HG03558 (cell line): ENCODE measurements around the gene TSFM.
"Not testable (repeated sequence)": the region's sequence is repeated elsewhere in the genome, so short reads cannot be mapped to it uniquely, and the experiment has no call there.

ENCODE experiments used
- ATAC-seq: cut with Tn5 transposase; IDR thresholded peaks from one replicate; pipeline ENCODE4 v1.9.1; 2021; ENCODE audit warnings: moderate number of reproducible peaks; ENCODE audit not compliant: unreplicated experiment; ENCODE audit errors: extremely low read depth

Gene TSFM

GRCh38 chr12:57811028-57811755 lies 28.6 kb downstream of the TSFM start:
- ATAC-seq: no peak

- no peak for ATAC-seq
These were observed 30.8 kb downstream of the TSFM start for GRCh38 chr12:57813111-57813970.

- no peak for ATAC-seq
These were observed 31.6 kb downstream of the TSFM start for GRCh38 chr12:57813971-57814772.

- ATAC-seq: no peak
These were observed 32.8 kb downstream of the TSFM start for GRCh38 chr12:57815177-57816000.

GRCh38 chr12:57816001-57816854 lies 33.6 kb downstream of the TSFM start:
- ATAC-seq: no peak

GRCh38 chr12:57816855-57817151 lies 34.2 kb downstream of the TSFM start:
- ATAC-seq: no peak

GRCh38 chr12:57817261-57817989 lies 34.8 kb downstream of the TSFM start:
- no peak for ATAC-seq

GRCh38 chr12:57817990-57818331 lies 35.4 kb downstream of the TSFM start:
- not testable (repeated sequence) for ATAC-seq

GRCh38 chr12:57820119-57820518 lies 37.5 kb downstream of the TSFM start:
- ATAC-seq: not testable (repeated sequence)

GRCh38 chr12:57821015-57821414 lies 38.4 kb downstream of the TSFM start:
- not testable (repeated sequence) for ATAC-seq

GRCh38 chr12:57821474-57822214 lies 39.1 kb downstream of the TSFM start:
- ATAC-seq: no peak

GRCh38 chr12:57822392-57823130 lies 40.0 kb downstream of the TSFM start:
- ATAC-seq: no peak

GRCh38 chr12:57823131-57823907 lies 40.7 kb downstream of the TSFM start:
- ATAC-seq: no peak

- no peak for ATAC-seq
These were observed 41.5 kb downstream of the TSFM start for GRCh38 chr12:57823908-57824640.

GRCh38 chr12:57825451-57825850 lies 42.9 kb downstream of the TSFM start:
- no peak for ATAC-seq

GRCh38 chr12:57826400-57826799 lies 43.8 kb downstream of the TSFM start:
- no peak for ATAC-seq
